Suprapubic skin (tissue), 4 donors: ENCODE results near the gene RAMP2.

Source experiments
- CTCF ChIP-seq, 2 donors: fragments of 200-600 bp in 1 of 2; fragments of 450-650 bp in 1 of 2; sonication (generic) in 1 of 2; IDR thresholded peaks; one replicate each; pipeline ENCODE4 v1.5.1; 2016 to 2019; ENCODE audit warnings: antibody characterized with exemption in 2 of 2, mild to moderate bottlenecking in 1 of 2, moderate library complexity in 1 of 2
- POLR2A ChIP-seq, 2 donors: fragments of 450-650 bp; IDR thresholded peaks; one replicate each; pipeline ENCODE4 v1.6.1; 2017; ENCODE audit warnings: antibody characterized with exemption in 2 of 2, mild to moderate bottlenecking in 2 of 2, moderate library complexity in 2 of 2
- POLR2AphosphoS5 ChIP-seq, 3 donors: sonication (generic); formaldehyde crosslinking; IDR thresholded peaks; one replicate each; pipeline ENCODE4 v1.6.1; 2017; ENCODE audit warnings: antibody characterized with exemption in 3 of 3

- no peak for TF ChIP-seq CTCF (IDR thresholded peaks at IDR 0.05)
- no peak for TF ChIP-seq POLR2A (IDR thresholded peaks at IDR 0.05)
- TF ChIP-seq POLR2AphosphoS5 (IDR thresholded peaks at IDR 0.05): no peak
Observed at GRCh38 chr17:42781639-42782165, 20.7 kb downstream of the RAMP2 start.
